HG03558 (cell line): ENCODE measurements around the gene INPP5F.
A peak's percentile ranks its signal among the peaks of the same experiment; 100 is the strongest.

Source experiments
- ATAC-seq: cut with Tn5 transposase; IDR thresholded peaks from one replicate; pipeline ENCODE4 v1.9.1; 2021; ENCODE audit warnings: moderate number of reproducible peaks; ENCODE audit not compliant: unreplicated experiment; ENCODE audit errors: extremely low read depth

Gene INPP5F

DNA sequence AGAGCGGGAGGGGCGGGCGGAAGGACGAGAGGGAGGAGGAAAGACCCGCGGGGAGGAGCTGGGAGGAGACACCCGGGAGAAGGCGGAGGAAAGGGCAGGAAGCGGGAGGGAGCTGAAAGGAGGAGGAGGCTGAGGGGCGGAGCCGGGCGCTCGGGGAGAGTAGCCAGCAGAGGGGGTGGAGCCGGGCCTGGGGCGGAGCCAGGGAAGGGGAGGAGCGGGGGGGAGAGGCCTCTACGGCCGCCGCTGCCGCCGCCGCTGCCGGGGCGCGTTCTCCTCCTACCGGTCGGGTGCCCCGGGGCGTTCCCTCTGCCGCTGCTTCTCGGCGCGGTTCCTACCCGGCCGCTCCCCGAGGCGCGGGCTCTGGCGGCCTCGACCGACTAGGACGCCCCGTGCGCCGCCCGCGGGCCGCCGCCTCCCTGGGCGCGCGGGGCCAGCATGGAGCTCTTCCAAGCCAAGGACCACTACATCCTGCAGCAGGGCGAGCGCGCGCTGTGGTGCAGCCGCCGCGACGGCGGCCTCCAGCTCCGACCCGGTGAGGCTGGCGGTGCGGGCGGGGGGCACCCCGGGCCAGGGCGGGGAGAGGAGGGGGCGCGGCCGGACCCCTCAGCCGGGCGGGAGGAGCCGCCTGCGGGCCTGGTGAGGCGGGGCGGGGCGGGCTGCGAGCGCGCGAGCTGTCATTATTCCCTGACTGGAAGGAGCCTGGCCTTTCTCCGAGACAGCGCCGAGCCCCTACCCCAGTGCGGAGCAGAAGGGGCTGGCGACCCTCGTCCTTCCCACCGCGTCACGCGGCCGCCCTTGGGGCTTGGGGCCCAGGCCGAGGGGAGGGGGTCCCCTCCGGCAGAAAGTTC lies at the start of gene INPP5F:
Gene INPP5F, plus strand, starts transcription at position 223 of the 848 bp plus-strand sequence. Its CDS starts 213 bp downstream, at position 436.
- peak; percentile 82 for ATAC-seq

GRCh38 chr10:119677126-119677525 lies 48.7 kb upstream of the INPP5F start:
- ATAC-seq = no peak

DNA sequence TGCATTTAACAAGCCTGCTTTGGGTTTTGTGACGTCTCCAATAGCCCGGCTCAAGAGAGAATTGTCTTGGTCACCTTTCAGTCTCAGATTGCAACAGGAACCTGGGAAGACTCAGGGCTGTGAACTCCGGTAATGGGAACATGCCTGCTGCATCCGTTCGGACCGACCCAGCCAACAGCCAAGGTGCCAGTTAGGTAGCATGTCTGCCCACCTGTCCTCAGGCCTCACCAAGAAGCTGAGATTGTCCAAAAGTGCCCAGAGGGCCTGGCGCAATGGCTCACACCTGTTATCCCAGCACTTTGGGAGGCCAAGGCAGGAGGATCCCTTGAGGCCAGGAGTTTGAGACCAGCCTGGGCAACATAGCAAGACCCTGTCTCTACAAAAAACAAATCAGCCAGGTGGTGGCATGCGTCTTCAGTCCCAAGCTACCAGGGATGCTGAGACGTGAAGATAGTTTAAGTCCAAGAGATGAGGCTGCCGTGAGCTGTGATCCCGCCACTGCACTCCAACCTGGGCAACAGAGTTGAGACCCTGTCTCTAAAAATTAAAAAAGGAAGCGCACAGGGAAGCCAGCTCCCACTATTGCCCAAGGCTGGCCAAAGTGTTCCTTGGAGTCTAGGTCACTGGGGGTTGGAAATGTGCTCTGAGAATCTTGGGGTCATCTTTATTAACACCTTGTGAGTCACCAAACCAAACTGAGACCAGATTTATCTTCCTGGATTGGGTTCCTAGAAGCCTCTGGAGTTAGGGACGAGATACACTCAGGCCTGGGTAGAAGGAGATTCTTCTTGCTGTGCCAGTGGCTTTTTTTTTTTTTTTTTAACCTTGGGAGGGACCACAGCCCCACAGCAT lies 47.7 kb upstream of the INPP5F start:
- no peak for ATAC-seq

DNA sequence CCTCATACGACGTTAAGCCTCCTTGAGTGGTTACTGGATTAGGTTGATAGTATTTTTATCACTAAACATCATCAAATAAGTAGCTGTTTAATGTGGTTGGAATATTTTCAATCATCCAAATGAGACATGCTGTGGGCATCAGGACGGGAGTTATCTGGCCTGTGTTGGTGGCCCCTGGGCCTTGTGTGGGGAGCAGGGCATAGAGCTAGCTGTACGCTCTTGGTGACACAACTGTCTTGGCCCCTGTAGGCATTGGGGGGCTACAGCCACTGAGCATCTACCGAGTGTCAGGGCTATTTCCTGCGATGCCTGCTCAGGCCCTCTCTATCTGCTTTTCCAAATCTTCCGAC lies 46.4 kb upstream of the INPP5F start:
- ATAC-seq = no peak

GRCh38 chr10:119680050-119680449 lies 45.8 kb upstream of the INPP5F start:
- no peak for ATAC-seq

- ATAC-seq = no peak
These were observed 45.2 kb upstream of the INPP5F start for GRCh38 chr10:119680650-119681081.

- no peak for ATAC-seq
These were observed 39.2 kb upstream of the INPP5F start for GRCh38 chr10:119686465-119687191.

GRCh38 chr10:119687192-119688032 lies 38.4 kb upstream of the INPP5F start:
- no peak for ATAC-seq

DNA sequence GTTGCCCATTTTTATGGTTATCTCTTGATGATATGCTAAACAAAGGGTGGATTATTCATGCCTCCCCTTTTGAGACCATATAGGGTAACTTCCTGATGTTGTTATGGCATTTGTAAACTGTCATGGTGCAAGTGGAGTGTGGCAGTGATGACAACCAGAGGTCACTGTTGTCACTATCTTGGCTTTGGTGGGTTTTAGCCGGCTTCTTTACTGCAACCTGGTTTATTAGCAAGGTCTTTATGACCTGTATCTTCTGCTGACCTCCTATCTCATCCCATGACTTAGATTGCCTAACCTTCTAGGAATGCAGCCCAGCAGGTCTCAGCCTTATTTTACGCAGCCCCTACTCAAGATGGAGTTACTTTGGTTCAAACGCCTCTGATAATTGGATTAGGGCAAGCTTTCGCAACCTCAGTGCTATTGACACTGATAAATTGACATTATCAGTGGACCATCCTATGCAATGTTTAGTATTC lies 37.8 kb upstream of the INPP5F start:
- no peak for ATAC-seq

- no peak for ATAC-seq
These were observed 36.8 kb upstream of the INPP5F start for GRCh38 chr10:119689016-119689580.

- ATAC-seq = no peak
These were observed 34.1 kb upstream of the INPP5F start for GRCh38 chr10:119691726-119692125.

DNA sequence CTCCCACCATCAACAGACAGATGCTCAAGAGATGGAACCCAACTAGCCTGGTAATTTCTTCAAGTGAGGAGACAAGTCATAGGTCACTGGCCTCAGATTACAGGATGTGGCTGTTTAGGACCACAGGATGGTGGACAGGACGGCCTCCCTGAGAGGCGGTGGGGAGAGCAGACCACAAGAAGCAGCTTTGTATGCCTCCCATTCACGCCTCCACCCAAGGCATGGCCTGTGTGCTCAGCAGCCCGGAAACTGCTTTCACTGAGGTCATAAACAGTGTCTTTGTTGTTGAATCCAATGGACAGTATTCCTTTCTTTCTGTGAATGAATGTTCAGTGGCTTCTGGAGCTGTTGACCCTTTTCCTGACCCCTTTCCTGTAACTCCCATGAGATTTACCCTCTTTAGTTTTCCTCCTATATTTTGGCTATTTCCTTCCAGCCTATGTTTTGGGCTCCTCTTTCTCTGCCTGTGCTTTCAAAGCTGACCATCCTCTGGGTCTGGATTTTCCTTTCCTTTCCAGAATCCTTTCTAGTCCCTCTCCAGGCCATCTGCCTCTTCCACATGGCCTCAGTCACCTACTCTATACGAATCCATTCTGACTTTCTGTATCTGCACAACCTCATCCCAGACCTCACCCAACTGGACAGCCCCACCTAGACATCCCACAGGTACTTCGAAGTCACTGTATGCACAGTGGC lies 32.4 kb upstream of the INPP5F start:
- no peak for ATAC-seq

DNA sequence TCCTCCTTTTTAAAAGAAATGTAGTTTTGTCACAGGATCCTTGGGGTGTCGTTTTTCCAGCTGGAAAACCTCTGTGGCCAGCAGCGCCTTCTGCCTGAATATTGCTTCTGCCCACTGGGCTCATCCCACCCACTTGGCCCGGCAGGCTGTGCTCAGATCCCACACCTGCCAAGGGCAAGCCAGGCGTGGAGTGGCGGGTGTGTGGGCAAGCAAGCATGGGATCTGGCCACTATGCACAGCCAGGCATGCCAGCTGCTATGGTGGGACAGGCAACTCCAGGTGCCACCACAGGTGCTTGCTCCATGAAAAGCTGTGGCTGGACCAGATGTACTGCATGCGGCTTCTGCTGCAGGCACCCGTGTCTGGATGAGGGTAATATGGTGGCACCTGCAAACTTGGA lies 31.2 kb upstream of the INPP5F start:
- no peak for ATAC-seq

DNA sequence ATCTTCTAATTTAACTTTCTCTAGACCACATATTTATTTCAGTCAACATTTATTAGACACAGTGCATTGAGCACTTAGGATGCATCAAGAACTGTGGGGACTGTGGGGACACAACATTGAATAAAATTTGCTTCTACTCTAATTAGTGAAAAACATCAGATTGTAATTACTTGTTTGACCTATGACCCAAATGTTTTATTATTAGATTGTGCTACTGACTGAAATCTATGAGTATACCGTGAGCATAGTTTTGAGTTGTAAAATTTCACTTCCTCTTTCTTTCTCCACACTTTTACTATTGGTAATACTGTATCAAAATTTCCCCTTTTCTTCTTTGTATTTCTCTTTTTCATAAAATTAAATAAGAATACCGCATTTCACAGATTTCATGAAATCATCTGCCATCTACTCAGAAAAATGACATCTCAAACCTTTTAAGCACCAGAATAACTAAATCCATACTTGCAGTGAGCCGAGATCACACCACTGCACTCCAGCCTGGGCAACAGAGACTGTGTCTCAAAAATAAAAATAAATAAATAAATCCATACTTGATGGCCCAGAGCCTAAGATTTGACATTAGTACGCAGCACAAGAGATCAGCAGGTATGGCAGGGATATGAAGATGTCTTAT lies 25.4 kb upstream of the INPP5F start:
- no peak for ATAC-seq

GRCh38 chr10:119701861-119702260 lies 24.0 kb upstream of the INPP5F start:
- ATAC-seq = no peak

DNA sequence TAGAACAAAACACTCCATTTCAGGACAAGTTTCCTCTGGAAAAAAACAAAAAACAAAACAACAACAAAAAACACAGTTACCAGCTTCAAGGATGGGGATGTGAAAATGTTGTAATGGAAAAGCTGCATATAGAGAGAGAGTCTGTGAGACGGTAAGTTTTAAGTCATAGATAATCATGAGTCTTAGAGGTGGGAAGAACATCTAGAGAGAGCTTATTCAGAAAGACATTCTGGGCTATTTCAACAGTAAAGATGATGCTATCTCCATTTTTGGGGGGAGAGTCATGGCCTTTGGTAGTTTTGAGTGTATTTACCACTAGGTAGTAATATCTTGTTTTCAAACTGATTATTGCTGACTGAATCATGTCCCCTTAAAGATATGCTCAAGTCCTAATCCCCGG lies 23.3 kb upstream of the INPP5F start:
- ATAC-seq = no peak

DNA sequence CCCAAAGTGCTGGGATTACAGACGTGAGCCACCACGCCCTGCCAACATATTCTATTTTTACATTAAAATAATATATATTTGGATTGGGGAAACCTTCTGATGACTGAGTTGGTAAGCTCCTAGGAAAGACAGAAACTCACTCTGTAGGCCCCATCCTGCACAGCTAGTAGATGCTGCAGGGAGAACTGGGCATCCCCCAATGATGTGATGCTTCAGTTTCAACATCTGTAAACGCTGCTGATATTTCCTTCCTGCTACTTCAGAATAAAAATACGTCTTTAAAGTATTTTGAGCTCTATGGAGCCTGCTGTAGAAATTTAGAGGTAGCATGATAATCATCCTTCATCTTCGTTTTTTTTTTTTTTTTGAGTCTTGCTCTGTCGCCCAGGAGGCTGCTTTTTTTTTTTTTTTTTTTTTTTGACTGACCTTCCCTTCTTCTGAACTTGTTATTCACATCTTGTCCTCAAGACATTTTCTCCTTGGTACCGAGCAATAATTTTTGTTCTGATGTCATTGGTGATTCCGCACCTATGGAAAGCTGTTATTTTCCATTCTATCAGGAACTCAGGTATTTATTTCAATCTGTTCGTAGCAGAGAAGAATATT lies 21.8 kb upstream of the INPP5F start:
- ATAC-seq = no peak

- ATAC-seq = peak; percentile 38
These were observed 20.4 kb upstream of the INPP5F start for GRCh38 chr10:119705434-119705831.
